Prostate gland (tissue), 2 donors: ENCODE results near the gene TCF4. TPM values are rescaled to one million over a fixed set of nuclear protein-coding genes. Genes with fewer than 3 reads are reported as not detected.

Experiments used
- DNase-seq: peaks from one replicate; pipeline ENCODE4 v3.0.0-alpha.2; 2019; ENCODE audit warnings: low spot score
- H3K27ac ChIP-seq, 2 donors: fragments of 200-600 bp; sonication (generic); 2 replicates each; pipeline ENCODE4 v1.5.1; 2017 to 2019
- H3K27me3 ChIP-seq: fragments of 200-600 bp; sonication (generic); replicated peaks from 2 replicates; pipeline ENCODE4 v1.5.1; 2019; ENCODE audit not compliant: insufficient read depth
- H3K36me3 ChIP-seq, 2 donors: fragments of 200-600 bp; sonication (generic); 1 replicate in 1 of 2; 2 replicates in 1 of 2; pipeline versions ENCODE4 v1.5.1 to v1.8.1; 2017 to 2019
- H3K4me1 ChIP-seq: fragments of 200-600 bp; sonication (generic); replicated peaks from 2 replicates; pipeline ENCODE4 v1.5.1; 2019
- H3K4me3 ChIP-seq, 2 donors: fragments of 200-600 bp; sonication (generic); 2 replicates each; pipeline ENCODE4 v1.5.1; 2017 to 2019
- H3K9me3 ChIP-seq: fragments of 200-600 bp; sonication (generic); 2 replicates; pipeline ENCODE4 v1.5.1; 2017
- POLR2A ChIP-seq: fragments of 450-650 bp; IDR thresholded peaks from one replicate; pipeline ENCODE4 v1.6.1; 2016; ENCODE audit warnings: antibody characterized with exemption, mild to moderate bottlenecking
- POLR2AphosphoS5 ChIP-seq: sonication (generic); formaldehyde crosslinking; IDR thresholded peaks from one replicate; pipeline ENCODE4 v1.6.1; 2017; ENCODE audit warnings: antibody characterized with exemption
- WGBS: methylation state at CpG from one replicate; pipeline ENCODE4 v1.1.5; 2018; 5-methylcytosine and 5-hydroxymethylcytosine counted together
- intact Hi-C: fragments of 100-400 bp; cut with DNase I; formaldehyde crosslinking; loops from one replicate; pipeline ENCODE4 v1.14.2; 2022
- total RNA-seq, 2 donors: library from RNA; depleted of rRNA; stranded (reverse); fragments of >200 nt; gene quantifications; one replicate each; pipeline ENCODE4 v1.1.0, GENCODE V29; 2016
- TF ChIP-seq, protein P1 (sequence below), 4 experiments: fragments of 200-600 bp in 2 of 4; fragments of 450-650 bp in 2 of 4; sonication (generic) in 2 of 4; IDR thresholded peaks; 1 replicate in 3 of 4; 2 replicates in 1 of 4; pipeline ENCODE4 v1.5.1; 2016 to 2019; ENCODE audit warnings: antibody characterized with exemption in 4 of 4, mild to moderate bottlenecking in 2 of 4, moderate library complexity in 2 of 4

The TCF4 gene
- total RNA-seq, 2 donors from 2014 or later = 29.8 to 87.2 TPM

DNA sequence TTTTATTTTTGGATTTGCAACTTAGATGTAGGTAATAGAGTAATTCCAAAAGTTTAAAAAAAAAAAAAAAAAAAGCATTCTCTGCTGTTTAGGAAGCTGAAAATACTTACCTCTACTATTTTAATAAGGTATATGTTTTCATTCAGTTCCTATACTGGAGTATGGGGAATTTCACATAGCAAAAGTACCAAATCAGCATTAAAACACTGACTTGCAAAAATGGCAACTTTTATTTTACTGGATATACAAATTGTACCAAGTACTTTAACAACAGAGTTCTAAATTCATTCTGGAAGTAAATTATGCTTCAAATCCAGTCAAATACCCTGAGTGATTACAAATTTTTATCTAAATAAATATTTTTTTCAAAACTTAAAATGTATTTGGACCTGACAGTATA is 76.7 kb downstream of the TCF4 start:
- no peak for DNase-seq
- Histone ChIP-seq H3K27me3 (no peaks in the 10 kb centered on the region), H3K4me1 (no peaks in the 10 kb centered on the region), H3K36me3 (no peaks in the 10 kb centered on the region), H3K4me3 (no peak overlapping the region), H3K9me3 (no peaks in the 10 kb centered on the region), H3K27ac (no peak overlapping the region)
- TF ChIP-seq, protein P1, sequence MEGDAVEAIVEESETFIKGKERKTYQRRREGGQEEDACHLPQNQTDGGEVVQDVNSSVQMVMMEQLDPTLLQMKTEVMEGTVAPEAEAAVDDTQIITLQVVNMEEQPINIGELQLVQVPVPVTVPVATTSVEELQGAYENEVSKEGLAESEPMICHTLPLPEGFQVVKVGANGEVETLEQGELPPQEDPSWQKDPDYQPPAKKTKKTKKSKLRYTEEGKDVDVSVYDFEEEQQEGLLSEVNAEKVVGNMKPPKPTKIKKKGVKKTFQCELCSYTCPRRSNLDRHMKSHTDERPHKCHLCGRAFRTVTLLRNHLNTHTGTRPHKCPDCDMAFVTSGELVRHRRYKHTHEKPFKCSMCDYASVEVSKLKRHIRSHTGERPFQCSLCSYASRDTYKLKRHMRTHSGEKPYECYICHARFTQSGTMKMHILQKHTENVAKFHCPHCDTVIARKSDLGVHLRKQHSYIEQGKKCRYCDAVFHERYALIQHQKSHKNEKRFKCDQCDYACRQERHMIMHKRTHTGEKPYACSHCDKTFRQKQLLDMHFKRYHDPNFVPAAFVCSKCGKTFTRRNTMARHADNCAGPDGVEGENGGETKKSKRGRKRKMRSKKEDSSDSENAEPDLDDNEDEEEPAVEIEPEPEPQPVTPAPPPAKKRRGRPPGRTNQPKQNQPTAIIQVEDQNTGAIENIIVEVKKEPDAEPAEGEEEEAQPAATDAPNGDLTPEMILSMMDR (IDR thresholded peaks at IDR 0.05) = no peak
- intact Hi-C loops = no loop called here

DNA sequence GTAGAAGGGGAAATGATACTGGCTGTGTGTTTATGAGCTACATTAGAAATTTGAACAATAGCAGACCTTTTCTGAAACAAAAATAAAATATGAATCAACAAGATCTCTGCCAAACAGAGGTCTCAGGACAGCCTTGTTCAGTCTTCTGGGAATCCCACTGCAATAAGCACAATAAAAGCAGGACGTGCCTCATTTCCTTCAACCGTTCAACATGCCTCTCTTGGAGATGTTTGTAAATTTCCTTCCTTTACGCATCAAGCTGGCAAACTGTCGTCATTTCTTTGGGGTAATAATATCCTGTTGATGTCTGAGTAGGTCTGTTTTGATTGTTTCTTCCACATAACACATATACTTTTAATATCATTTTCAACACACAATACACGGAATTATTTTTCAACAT is 77.2 kb downstream of the TCF4 start:
- Histone ChIP-seq H3K27ac (peak overlapping the region in 1 of 2 donors; percentile 45), H3K27me3 (no peaks in the 10 kb centered on the region), H3K9me3 (no peaks in the 10 kb centered on the region), H3K4me3 (no peak overlapping the region), H3K4me1 (no peaks in the 10 kb centered on the region), H3K36me3 (no peaks in the 10 kb centered on the region)
- peak; percentile 46 for TF ChIP-seq POLR2AphosphoS5
- TF ChIP-seq, protein P1 (IDR thresholded peaks at IDR 0.05) = no peak
- intact Hi-C loops = no loop called here
- DNase-seq = no peak
- 35% methylated on average over 5 of the region's 5 CpGs for WGBS

DNA sequence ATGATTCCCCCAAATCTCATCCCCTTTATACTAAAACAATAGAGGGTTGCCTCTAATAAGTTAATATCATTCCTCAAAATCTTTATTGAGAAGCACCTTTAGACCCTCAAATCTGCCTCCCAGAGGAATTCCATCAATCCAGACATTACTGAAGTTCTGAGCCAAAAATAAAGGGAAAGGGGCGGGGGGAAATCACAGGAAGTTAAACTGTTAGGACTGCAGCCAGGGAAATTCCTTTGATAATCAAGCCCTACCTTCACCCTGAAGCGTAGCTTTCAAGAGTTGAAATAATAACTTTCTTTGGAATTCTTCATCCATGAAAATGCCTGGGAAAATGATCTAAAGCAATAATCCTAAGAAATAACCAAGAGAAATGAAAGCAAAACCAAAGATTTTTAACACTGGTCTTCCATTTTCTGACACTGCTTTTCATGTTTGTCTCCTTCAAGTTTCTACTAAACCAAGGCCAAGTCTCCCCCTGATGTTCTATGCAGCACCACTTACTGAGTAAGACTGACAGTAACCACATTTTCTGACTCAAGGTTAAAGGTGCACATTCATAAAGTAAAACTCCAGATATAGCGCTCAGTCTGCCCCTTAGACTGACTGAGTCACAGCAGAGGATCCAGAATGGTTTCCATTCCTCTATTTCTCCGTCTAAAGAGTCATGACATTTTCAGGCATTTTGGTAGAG is 78.2 kb downstream of the TCF4 start:
- Histone ChIP-seq H3K36me3 (no peaks in the 10 kb centered on the region), H3K4me3 (peak overlapping the region in 1 of 2 donors; percentile 12), H3K27me3 (no peaks in the 10 kb centered on the region), H3K9me3 (no peaks in the 10 kb centered on the region), H3K27ac (peak overlapping the region in 1 of 2 donors; percentile 45), H3K4me1 (no peaks in the 10 kb centered on the region)
- 59% methylated on average over 4 of the region's 4 CpGs for WGBS
- no peak for TF ChIP-seq POLR2A
- DNase-seq = no peak
- intact Hi-C loops = no loop called here

DNA sequence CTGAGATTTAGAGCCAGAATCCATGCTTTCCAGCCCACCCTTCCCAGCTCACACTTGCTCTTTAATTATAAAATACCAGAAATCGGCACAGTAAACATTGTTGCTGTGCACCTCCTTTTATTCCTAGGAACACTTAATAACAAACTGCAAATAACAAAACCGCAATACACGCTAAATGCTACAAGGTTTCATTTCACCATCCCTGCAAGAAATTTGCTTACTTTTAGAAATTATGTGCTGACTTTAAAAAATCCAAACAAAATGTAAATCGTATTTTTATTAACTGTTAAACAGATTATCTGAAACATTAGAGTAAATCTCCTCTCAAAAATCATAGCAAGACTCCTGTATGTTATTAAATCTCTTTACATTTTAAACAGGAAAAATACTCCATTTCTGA is 79.3 kb downstream of the TCF4 start:
- no peaks in the 10 kb centered on the region for H3K9me3 ChIP-seq
- H3K27ac ChIP-seq = no peak overlapping the region

DNA sequence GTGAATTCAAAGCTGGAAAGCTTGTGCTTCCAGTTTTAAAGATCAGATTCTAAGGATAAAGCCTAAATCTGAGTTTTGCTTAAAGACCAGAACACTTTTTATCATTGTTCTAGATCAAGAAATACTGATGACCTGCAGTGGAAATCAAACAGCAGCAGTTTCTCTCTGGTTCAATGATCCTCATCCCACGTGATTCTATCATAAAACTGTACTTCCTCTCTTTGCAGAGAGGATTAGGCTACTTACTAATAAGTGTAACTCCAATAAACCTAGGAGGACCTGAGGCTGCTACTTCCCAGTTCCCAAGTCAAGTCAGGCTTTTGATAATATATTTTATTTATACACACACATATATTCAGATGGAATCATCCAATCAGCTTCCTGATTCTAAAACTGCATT is 81.9 kb downstream of the TCF4 start:
- no peaks in the 10 kb centered on the region for H3K36me3 ChIP-seq
- intact Hi-C loops = no loop called here
- no peaks in the 10 kb centered on the region for H3K9me3 ChIP-seq
- DNase-seq = no peak
- TF ChIP-seq, protein P1 (IDR thresholded peaks at IDR 0.05) = no peak
- TF ChIP-seq POLR2A = no peak
- no peak for TF ChIP-seq POLR2AphosphoS5
- no peaks in the 10 kb centered on the region for H3K27me3 ChIP-seq
- H3K4me1 ChIP-seq = no peaks in the 10 kb centered on the region
- WGBS = 52% methylated on average over 1 of the region's 1 CpG
- H3K4me3 ChIP-seq = no peak overlapping the region
- no peak overlapping the region for H3K27ac ChIP-seq

More for the DNA sequence above, 79.3 kb downstream of the TCF4 start:
- intact Hi-C loops = no loop called here
- Histone ChIP-seq H3K36me3 (no peaks in the 10 kb centered on the region), H3K4me1 (no peaks in the 10 kb centered on the region), H3K4me3 (no peak overlapping the region), H3K27me3 (no peaks in the 10 kb centered on the region)
- TF ChIP-seq POLR2A (no peak), POLR2AphosphoS5 (no peak)
- TF ChIP-seq, protein P1 (IDR thresholded peaks at IDR 0.05) = no peak
- DNase-seq = no peak
- WGBS = 84% methylated on average over 4 of the region's 4 CpGs
